SH-SY5Y (cell line): ENCODE measurements around the gene VPS41.

Experiments used
- GATA2 ChIP-seq: IDR thresholded peaks from 2 replicates; pipeline ENCODE4 v1.6.1; 2011; ENCODE audit warnings: mild to moderate bottlenecking, low read depth, low read length
- GATA3 ChIP-seq: IDR thresholded peaks from 2 replicates; pipeline ENCODE4 v1.6.1; 2011; ENCODE audit warnings: low read depth, mild to moderate bottlenecking, low read length, moderate library complexity

DNA sequence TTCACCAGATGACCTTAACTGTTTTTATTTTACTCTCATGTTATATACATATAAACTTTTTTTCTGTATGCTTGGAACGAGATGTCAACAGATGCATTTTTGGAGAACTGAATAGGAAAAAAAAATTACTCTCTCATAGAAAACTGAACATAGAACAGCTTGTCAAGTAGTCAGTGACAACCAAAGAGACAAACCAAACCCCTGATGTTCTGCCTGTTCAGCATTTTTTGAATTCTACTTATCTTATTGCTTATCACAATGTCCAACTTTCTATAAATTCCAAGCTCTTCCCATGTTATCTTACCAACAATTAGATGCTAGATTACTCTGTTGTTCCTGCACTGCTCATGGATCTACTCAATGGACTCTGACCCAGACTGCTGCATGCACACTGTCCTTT is 95.2 kb downstream of the VPS41 start:
- TF ChIP-seq GATA3 (no peak), GATA2 (no peak)
